Measurements from ENCODE around the gene KCNA10.

DNA sequence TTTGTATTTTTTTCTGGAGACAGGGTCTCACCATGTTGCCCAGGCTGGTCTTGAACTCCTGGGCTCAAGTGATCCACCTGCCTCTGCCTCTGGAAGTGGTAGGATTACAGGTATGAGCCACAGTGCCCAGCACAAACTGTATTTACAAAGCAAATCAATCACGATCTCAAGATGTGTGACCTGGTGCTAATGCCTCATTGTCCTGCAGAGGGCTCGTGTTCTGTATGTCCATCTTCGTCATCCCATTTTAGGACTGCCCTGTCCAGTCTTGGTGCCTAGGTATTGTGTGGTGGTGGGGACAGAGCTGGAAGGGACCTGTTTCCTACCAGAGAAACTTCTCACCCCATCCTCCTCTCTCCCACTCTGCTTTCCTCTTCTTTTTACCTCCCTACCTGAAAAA, 47.8 kb downstream of the KCNA10 start:
- TF ChIP-seq EZH2 (IDR thresholded peaks at IDR 0.05; ENCODE audit: low read depth, unreplicated experiment) (no peak), CTCF (conservative IDR thresholded peaks at IDR 0.05; ENCODE audit: low read depth in 2 of 2) (0 out of 4 replicates have a peak, but pooled peaks of 1 of the 2 experiments have one; percentile 14), CREB1 (CRISPR knock-in tag; IDR thresholded peaks at IDR 0.05; ENCODE audit: low read depth) (no peak), POLR2AphosphoS5 (IDR thresholded peaks at IDR 0.05; ENCODE audit: low read depth) (no peak), EZH2phosphoT487 (IDR thresholded peaks at IDR 0.05; ENCODE audit: unreplicated experiment) (no peak), JUNB (IDR thresholded peaks at IDR 0.05; ENCODE audit: unreplicated experiment) (no peak), NANOG (IDR thresholded peaks at IDR 0.05; ENCODE audit: borderline replicate concordance) (no peak), STAT1 (IDR thresholded peaks at IDR 0.05; ENCODE audit: unreplicated experiment) (no peak), ZNF331 (CRISPR knock-in tag; IDR thresholded peaks at IDR 0.05; ENCODE audit: low read depth) (no peak)
- TF ChIP-seq, protein P1, sequence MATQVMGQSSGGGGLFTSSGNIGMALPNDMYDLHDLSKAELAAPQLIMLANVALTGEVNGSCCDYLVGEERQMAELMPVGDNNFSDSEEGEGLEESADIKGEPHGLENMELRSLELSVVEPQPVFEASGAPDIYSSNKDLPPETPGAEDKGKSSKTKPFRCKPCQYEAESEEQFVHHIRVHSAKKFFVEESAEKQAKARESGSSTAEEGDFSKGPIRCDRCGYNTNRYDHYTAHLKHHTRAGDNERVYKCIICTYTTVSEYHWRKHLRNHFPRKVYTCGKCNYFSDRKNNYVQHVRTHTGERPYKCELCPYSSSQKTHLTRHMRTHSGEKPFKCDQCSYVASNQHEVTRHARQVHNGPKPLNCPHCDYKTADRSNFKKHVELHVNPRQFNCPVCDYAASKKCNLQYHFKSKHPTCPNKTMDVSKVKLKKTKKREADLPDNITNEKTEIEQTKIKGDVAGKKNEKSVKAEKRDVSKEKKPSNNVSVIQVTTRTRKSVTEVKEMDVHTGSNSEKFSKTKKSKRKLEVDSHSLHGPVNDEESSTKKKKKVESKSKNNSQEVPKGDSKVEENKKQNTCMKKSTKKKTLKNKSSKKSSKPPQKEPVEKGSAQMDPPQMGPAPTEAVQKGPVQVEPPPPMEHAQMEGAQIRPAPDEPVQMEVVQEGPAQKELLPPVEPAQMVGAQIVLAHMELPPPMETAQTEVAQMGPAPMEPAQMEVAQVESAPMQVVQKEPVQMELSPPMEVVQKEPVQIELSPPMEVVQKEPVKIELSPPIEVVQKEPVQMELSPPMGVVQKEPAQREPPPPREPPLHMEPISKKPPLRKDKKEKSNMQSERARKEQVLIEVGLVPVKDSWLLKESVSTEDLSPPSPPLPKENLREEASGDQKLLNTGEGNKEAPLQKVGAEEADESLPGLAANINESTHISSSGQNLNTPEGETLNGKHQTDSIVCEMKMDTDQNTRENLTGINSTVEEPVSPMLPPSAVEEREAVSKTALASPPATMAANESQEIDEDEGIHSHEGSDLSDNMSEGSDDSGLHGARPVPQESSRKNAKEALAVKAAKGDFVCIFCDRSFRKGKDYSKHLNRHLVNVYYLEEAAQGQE (IDR thresholded peaks at IDR 0.05; ENCODE audit: unreplicated experiment), result no peak
- TF ChIP-seq, protein P2, sequence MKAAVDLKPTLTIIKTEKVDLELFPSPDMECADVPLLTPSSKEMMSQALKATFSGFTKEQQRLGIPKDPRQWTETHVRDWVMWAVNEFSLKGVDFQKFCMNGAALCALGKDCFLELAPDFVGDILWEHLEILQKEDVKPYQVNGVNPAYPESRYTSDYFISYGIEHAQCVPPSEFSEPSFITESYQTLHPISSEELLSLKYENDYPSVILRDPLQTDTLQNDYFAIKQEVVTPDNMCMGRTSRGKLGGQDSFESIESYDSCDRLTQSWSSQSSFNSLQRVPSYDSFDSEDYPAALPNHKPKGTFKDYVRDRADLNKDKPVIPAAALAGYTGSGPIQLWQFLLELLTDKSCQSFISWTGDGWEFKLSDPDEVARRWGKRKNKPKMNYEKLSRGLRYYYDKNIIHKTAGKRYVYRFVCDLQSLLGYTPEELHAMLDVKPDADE (IDR thresholded peaks at IDR 0.05), result no peak
